AG10803 (cell line): ENCODE results near the gene SCN5A.

Experiments used
- DNase-seq: peaks from one replicate; pipeline ENCODE4 v3.0.0; 2010; ENCODE audit warnings: low read depth
- H3K4me3 ChIP-seq: 2 replicates; pipeline ENCODE4 v1.5.1; 2011; ENCODE audit warnings: mild to moderate bottlenecking, low read length, control low read depth
- TF ChIP-seq, protein P1 (sequence below): conservative IDR thresholded peaks from 2 replicates; pipeline ENCODE4 v1.5.1; 2011; ENCODE audit warnings: mild to moderate bottlenecking, low read length, control low read depth, inconsistent platforms

Gene SCN5A

GRCh38 chr3:38566215-38566528, 83.3 kb downstream of the SCN5A start:
- no peak for DNase-seq
- TF ChIP-seq, protein P1, sequence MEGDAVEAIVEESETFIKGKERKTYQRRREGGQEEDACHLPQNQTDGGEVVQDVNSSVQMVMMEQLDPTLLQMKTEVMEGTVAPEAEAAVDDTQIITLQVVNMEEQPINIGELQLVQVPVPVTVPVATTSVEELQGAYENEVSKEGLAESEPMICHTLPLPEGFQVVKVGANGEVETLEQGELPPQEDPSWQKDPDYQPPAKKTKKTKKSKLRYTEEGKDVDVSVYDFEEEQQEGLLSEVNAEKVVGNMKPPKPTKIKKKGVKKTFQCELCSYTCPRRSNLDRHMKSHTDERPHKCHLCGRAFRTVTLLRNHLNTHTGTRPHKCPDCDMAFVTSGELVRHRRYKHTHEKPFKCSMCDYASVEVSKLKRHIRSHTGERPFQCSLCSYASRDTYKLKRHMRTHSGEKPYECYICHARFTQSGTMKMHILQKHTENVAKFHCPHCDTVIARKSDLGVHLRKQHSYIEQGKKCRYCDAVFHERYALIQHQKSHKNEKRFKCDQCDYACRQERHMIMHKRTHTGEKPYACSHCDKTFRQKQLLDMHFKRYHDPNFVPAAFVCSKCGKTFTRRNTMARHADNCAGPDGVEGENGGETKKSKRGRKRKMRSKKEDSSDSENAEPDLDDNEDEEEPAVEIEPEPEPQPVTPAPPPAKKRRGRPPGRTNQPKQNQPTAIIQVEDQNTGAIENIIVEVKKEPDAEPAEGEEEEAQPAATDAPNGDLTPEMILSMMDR = no peak
- H3K4me3 ChIP-seq = no peak overlapping the region

DNA sequence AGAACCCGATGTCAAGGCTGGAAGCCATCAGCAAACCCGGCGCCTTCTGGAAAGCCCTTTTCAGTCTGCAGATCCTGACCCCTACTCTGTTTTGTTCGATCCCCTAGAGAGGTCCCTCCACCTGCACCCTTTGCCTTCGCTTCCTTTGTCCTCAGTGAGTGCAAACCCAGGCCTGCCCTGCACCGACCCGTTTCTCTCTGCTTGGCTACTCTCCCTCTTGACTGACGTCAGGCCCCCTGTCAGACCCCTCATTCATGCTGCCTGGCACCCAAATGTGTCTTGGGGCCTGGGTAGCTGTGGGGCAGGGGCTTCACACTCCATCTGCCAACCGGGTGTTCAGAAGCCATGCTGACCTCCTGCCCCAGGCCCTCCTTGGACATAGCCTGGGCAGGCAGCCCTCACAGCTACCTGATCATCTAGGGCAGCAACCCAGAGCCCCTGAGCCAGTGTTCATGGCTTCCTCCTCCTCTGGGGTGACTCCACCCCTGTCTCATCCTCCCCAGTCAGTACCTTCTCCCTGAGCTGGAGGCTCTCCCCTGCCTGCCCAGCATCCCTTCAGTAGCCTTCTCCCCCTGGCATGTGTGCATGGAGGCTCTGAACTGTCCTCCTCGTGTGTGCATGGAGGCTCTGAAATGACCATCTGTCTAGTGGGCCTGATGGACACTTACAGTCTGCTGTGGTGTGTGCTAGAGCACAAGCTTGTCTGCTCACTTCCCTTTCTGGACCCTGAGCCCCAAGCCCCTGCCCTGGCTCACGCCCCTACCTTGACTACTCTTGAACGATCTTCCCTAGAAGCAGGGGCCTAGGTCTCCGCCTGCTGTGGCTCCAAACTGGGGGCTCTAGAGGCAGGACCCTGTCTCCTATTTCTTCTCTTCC, 83.9 kb downstream of the SCN5A start:
- no peak overlapping the region for H3K4me3 ChIP-seq
- no peak for DNase-seq
- TF ChIP-seq, protein P1 = no peak

DNA sequence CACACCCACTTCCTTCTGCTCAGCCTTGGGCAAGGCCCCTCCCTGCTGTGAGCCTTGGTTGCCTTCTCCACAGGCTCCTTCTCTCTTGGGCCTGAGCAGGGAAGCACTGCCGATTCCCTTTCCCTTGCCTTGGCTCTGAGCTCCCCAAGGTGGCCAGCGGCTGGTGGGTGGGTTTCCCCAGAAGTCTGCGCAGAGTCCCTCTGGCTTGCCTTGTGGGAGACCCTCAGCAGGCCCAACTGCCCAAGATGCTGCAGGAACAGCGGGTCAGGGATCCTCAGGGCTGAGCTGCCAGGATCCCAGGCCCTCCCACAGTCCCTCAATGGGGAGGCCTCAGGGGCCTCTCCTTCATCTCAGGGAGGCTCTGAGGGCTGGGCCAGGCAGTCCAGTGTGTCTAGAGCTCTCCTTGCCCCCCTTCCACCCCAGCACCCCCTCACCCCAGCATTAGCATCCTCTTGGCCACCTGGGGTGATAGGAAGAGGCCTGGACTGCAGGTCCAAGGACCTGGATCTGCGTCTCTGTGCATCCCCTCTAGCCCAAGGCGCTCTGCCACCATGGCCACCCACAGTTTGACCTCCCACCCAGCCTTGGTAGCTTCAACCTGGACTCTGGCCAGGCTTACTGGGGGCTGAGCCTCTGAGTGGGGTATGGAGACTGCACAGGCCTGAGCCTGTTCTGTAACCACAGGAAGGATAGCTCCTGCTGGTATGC, 84.7 kb downstream of the SCN5A start:
- TF ChIP-seq, protein P1 = no peak
- no peak for DNase-seq

DNA sequence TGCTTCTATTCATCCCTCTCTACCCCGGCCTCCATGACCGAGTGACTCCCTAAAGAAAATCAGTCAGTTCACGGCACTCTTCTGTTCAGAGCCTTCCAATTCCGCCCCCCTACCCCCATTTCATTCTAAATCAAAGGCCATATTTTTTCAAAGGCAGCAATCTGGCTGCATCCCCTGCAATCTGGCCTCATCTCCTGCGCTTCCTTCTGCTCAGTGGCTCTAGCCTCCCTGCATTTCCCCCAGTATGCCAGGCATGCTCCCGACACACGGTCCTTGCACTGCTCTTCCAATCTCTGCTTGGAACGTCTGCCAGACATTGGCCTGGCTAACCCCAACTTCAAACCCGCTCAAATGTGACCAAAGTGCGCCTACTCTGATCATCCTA, 85.6 kb downstream of the SCN5A start:
- no peak overlapping the region for H3K4me3 ChIP-seq
- TF ChIP-seq, protein P1 = no peak

More for the DNA sequence above, 84.7 kb downstream of the SCN5A start:
- no peak overlapping the region for H3K4me3 ChIP-seq

GRCh38 chr3:38563070-38563885, 86.2 kb downstream of the SCN5A start:
- TF ChIP-seq, protein P1 = no peak
- no peak for DNase-seq
- no peak overlapping the region for H3K4me3 ChIP-seq

More for the DNA sequence above, 85.6 kb downstream of the SCN5A start:
- DNase-seq = no peak

- no peak overlapping the region for H3K4me3 ChIP-seq
- DNase-seq = no peak
- TF ChIP-seq, protein P1 = no peak
Measured at GRCh38 chr3:38562467-38562925, 87.0 kb downstream of the SCN5A start.
